ENCODE results near the gene DUSP2. TPM values are rescaled to one million over a fixed set of nuclear protein-coding genes. Genes with fewer than 3 reads are reported as not detected.

Gene DUSP2
- total RNA-seq, 4 donors from 2014 or later = 2.7 to 28.1 (median 5.6) TPM

- no peak for DNase-seq
- Histone ChIP-seq H3K9me3 (no peaks in the 10 kb centered on the region), H3K27me3 (no peaks in the 10 kb centered on the region), H3K36me3 (no peaks in the 10 kb centered on the region), H3K4me1 (no peaks in the 10 kb centered on the region), H3K4me3 (no peak overlapping the region), H3K27ac (no peak overlapping the region)
- no peak for TF ChIP-seq CTCF (IDR thresholded peaks at IDR 0.05)
- TF ChIP-seq POLR2A (IDR thresholded peaks at IDR 0.05) = no peak
Measured at GRCh38 chr2:96175951-96176350, 30.7 kb upstream of the DUSP2 start.

- no peaks in the 10 kb centered on the region for H3K36me3 ChIP-seq
- H3K4me1 ChIP-seq = no peaks in the 10 kb centered on the region
- no peak overlapping the region for H3K27ac ChIP-seq
- DNase-seq = peak; percentile 81 to 93 (median 85)
- H3K9me3 ChIP-seq = no peaks in the 10 kb centered on the region
- no peaks in the 10 kb centered on the region for H3K27me3 ChIP-seq
- no peak overlapping the region for H3K4me3 ChIP-seq
- TF ChIP-seq CTCF (IDR thresholded peaks at IDR 0.05) (peak; percentile 88 to 93 (median 92)), POLR2A (IDR thresholded peaks at IDR 0.05) (no peak)
Measured at GRCh38 chr2:96174251-96175144, 29.3 kb upstream of the DUSP2 start.

- no peak overlapping the region for H3K27ac ChIP-seq
- DNase-seq = no peak
- H3K4me1 ChIP-seq = no peaks in the 10 kb centered on the region
- H3K27me3 ChIP-seq = no peaks in the 10 kb centered on the region
- no peak overlapping the region for H3K4me3 ChIP-seq
- TF ChIP-seq CTCF (IDR thresholded peaks at IDR 0.05) (no peak), POLR2A (IDR thresholded peaks at IDR 0.05) (no peak)
- H3K9me3 ChIP-seq = no peaks in the 10 kb centered on the region
- H3K36me3 ChIP-seq = no peaks in the 10 kb centered on the region
Measured at GRCh38 chr2:96171831-96172230, 26.6 kb upstream of the DUSP2 start.

GRCh38 chr2:96170626-96171025 lies 25.4 kb upstream of the DUSP2 start:
- Histone ChIP-seq H3K27ac (no peak overlapping the region), H3K36me3 (no peaks in the 10 kb centered on the region), H3K4me3 (no peak overlapping the region), H3K4me1 (no peaks in the 10 kb centered on the region), H3K9me3 (no peaks in the 10 kb centered on the region), H3K27me3 (no peaks in the 10 kb centered on the region)
- no peak for DNase-seq
- TF ChIP-seq POLR2A (IDR thresholded peaks at IDR 0.05) (no peak), CTCF (IDR thresholded peaks at IDR 0.05) (no peak)

- Histone ChIP-seq H3K27ac (no peak overlapping the region), H3K36me3 (no peaks in the 10 kb centered on the region), H3K9me3 (no peaks in the 10 kb centered on the region), H3K27me3 (no peaks in the 10 kb centered on the region), H3K4me1 (no peaks in the 10 kb centered on the region), H3K4me3 (no peak overlapping the region)
- DNase-seq = no peak
- TF ChIP-seq POLR2A (IDR thresholded peaks at IDR 0.05) (no peak), CTCF (IDR thresholded peaks at IDR 0.05) (no peak)
Measured at GRCh38 chr2:96169868-96170507, 24.7 kb upstream of the DUSP2 start.

All from Peyer's patch (tissue), 4 donors.